Pancreas (tissue), 10 donors: ENCODE results near the gene BST1. TPM values are rescaled to one million over a fixed set of nuclear protein-coding genes. Genes with fewer than 3 reads are reported as not detected.

Experiments
- ATAC-seq, 4 donors: fragments of 200-7000 bp; cut with Tn5 transposase; one replicate each; pipeline versions ENCODE4 v1.8.0 to v1.9.1; 2020; ENCODE audit warnings: mild to moderate bottlenecking in 4 of 4, moderate library complexity in 4 of 4
- DNase-seq, 6 donors: peaks; one replicate each; pipeline ENCODE4 v3.0.0-alpha.2; 2020
- FAIRE-seq: peaks from 2 replicates; lab custom pipeline; 2012; peaks lifted over from hg19 to GRCh38; lab: Jason Lieb, UNC
- H3K27ac ChIP-seq, 4 donors: fragments of 200-600 bp; sonication (generic); 1 replicate in 3 of 4; 2 replicates in 1 of 4; pipeline versions ENCODE4 v1.5.0 to v1.8.0; 2020
- H3K27me3 ChIP-seq, 4 donors: fragments of 200-600 bp; one replicate each; pipeline ENCODE4 v1.8.0; 2021
- H3K36me3 ChIP-seq, 3 donors: fragments of 200-600 bp; sonication (generic) in 1 of 3; one replicate each; pipeline versions ENCODE4 v1.5.0 to v1.8.0; 2020 to 2021
- H3K4me1 ChIP-seq, 3 donors: fragments of 200-600 bp; one replicate each; pipeline ENCODE4 v1.8.0; 2021
- H3K4me3 ChIP-seq, 4 donors: fragments of 200-600 bp; sonication (generic) in 2 of 4; one replicate each; pipeline versions ENCODE4 v1.5.0 to v1.8.0; 2020 to 2021
- H3K9me3 ChIP-seq, 4 donors: fragments of 200-600 bp; one replicate each; pipeline ENCODE4 v1.8.0; 2021
- WGBS, 2 donors: extraction: QIAGEN DNeasy Blood & Tissue Kit; methylation state at CpG; one replicate each; pipeline ENCODE4 v1.1.7; 2013; 5-methylcytosine and 5-hydroxymethylcytosine counted together
- intact Hi-C, 3 donors: fragments of 100-400 bp; cut with DNase I; formaldehyde crosslinking; loops; one replicate each; pipeline versions ENCODE4 v1.11.1 to v1.14.2; 2022
- polyA plus RNA-seq, 2 donors: library from polyadenylated mRNA; stranded (reverse); fragments of 200-250 nt; gene quantifications; one replicate each; pipeline ENCODE4 v1.2.3, GENCODE V29; 2013
- total RNA-seq, 6 donors: library from RNA; stranded (reverse); fragmentation: NEBNext Ultra II Directional in 4 of 6; extraction: Animal tissue kit (Norgen Biotek cat#: 25700) in 4 of 6; gene quantifications; one replicate each; pipeline versions ENCODE4 v1.2.1 to v1.2.4, GENCODE V29; 2021 to 2023
- TF ChIP-seq, protein P1 (sequence below), 4 donors: fragments of 200-600 bp; sonication (generic) in 3 of 4; IDR thresholded peaks; one replicate each; pipeline versions ENCODE4 v1.5.0 to v1.8.0; 2021; ENCODE audit warnings: antibody characterized with exemption in 4 of 4
- donor health status: healthy with polysubstance abuse.
- donor health status: DM: no; HTN: no; CAD: no; lungs with moderate emphysema.
- donor health status: DM: no; HTN: no; CAD: no.
- donor health status: control.
- donor health status: control.
- donor health status: Bipolar disorder and iron deficiency.
- donor health status: DM: yes; HTN: yes; CAD: no.
- donor health status: DM: no; HTN: no; CAD: no.
- donor health status: DM: no; HTN: no; CAD: no.
- donor health status: DM: yes; HTN: yes; CAD: no.

The BST1 gene
- total and polyA plus RNA-seq, 8 donors = 0.24 to 2.8 (median 0.49) TPM

DNA sequence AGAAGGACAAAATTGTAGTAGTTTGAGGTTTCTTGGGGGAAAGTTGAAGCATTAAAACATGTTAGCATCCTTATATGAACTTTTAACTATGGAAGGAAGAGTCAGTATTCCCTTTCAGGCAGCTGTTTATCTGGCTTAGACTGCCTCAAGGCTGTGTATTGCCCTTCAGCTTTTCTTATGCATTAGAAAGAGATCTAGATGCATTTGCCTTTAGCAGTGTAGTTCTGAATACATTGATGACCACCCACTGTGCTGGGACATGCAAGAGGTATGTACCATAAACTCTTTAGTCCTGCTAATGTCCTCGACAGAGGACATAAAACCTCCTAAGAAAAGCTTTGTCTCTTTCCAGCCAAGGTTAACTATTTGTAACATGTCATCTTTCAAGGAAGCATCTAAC is 18.4 kb upstream of the BST1 start:
- 97 to 98% methylated on average over 1 of the region's 1 CpG for WGBS, 2 donors
- Histone ChIP-seq H3K9me3 (no peaks in the 10 kb centered on the region), H3K4me1 (peaks cover 6 to 21% (median 9%) of the 10 kb centered on the region in 3 donors), H3K4me3 (no peak overlapping the region), H3K27me3 (no peaks in the 10 kb centered on the region), H3K27ac (no peak overlapping the region), H3K36me3 (peaks cover 0 to 4% (median 0%) of the 10 kb centered on the region in 3 donors)
- no peak for FAIRE-seq
- TF ChIP-seq, protein P1, sequence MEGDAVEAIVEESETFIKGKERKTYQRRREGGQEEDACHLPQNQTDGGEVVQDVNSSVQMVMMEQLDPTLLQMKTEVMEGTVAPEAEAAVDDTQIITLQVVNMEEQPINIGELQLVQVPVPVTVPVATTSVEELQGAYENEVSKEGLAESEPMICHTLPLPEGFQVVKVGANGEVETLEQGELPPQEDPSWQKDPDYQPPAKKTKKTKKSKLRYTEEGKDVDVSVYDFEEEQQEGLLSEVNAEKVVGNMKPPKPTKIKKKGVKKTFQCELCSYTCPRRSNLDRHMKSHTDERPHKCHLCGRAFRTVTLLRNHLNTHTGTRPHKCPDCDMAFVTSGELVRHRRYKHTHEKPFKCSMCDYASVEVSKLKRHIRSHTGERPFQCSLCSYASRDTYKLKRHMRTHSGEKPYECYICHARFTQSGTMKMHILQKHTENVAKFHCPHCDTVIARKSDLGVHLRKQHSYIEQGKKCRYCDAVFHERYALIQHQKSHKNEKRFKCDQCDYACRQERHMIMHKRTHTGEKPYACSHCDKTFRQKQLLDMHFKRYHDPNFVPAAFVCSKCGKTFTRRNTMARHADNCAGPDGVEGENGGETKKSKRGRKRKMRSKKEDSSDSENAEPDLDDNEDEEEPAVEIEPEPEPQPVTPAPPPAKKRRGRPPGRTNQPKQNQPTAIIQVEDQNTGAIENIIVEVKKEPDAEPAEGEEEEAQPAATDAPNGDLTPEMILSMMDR (IDR thresholded peaks at IDR 0.05) = no peak
- ATAC-seq = no peak
- no peak for DNase-seq
- intact Hi-C loops = no loop called here

DNA sequence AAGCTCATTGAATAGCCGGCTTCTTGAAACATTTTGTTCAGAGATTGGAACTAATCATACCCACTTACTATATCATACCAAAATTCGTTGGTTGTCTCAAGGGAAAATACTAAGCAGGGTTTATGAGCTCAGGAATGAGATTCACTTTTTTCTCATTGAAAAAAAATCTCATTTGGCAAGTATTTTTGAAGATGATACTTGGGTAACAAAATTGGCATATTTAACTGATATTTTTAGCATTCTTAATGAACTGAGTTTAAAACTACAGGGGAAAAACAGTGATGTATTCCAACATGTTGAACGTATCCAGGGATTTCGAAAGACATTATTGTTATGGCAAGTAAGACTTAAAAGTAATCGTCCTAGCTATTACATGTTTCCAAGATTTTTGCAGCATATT is 14.8 kb upstream of the BST1 start:
- DNase-seq (no peak), ATAC-seq (no peak), FAIRE-seq (no peak)
- Histone ChIP-seq H3K27me3 (no peaks in the 10 kb centered on the region), H3K36me3 (peaks cover 0 to 4% (median 0%) of the 10 kb centered on the region in 3 donors), H3K4me3 (no peak overlapping the region), H3K4me1 (peaks cover 0 to 9% (median 7%) of the 10 kb centered on the region in 3 donors), H3K9me3 (no peaks in the 10 kb centered on the region), H3K27ac (no peak overlapping the region)
- intact Hi-C loops = no loop called here
- 87% methylated on average over 5 of the region's 5 CpGs for WGBS, 2 donors
- TF ChIP-seq, protein P1 (IDR thresholded peaks at IDR 0.05) = no peak

- Histone ChIP-seq H3K4me1 (no peaks in the 10 kb centered on the region), H3K27ac (peak overlapping the region in 2 of 4 donors; percentile 3 to 7), H3K9me3 (no peaks in the 10 kb centered on the region), H3K36me3 (peaks cover 0 to 4% (median 0%) of the 10 kb centered on the region in 3 donors), H3K4me3 (no peak overlapping the region), H3K27me3 (no peaks in the 10 kb centered on the region)
- DNase-seq = no peak
- ATAC-seq = peak in 2 of 4 donors; percentile 39 to 57
- no peak for FAIRE-seq
- TF ChIP-seq, protein P1 (IDR thresholded peaks at IDR 0.05) = no peak
- 94% methylated on average over 2 of the region's 2 CpGs for WGBS, 2 donors
- intact Hi-C loops = no loop called here
Observed at GRCh38 chr4:15689540-15689939, 13.3 kb upstream of the BST1 start.

DNA sequence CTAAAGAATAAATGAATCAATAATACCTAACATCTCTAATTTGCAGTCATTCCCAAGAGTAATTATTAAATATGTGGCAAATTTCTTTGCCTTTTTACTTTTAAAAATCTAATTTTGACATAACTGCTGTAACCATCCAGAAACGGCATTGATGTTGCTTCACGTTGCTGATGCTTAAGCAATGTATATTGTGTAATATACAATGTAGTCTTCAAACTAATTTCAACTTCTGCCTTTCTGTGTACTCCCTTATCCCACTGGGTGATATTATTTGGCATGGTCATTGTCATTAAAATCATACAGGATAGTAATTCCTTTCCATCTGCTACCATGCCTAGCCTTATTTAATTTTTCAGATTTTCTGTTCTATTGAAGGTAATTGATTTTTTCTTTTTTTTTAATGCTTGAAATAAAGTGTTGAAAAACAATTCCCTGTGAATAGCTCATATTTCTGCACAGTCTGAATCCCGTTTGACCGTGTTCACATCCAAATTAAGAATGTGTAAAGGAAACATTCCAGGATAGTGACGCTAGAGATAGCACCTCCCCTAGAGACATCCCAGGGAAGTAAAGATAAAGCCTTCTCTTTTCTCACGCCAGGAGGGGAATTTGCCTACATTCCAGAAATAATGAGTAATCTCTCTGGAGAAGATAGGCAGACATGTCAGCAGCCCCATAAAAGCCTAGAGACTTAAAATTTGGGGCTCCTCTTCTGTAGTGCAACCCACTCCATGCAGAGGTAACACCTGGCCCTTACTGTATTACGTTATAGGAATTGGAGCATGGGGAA is 12.7 kb upstream of the BST1 start:
- H3K4me1 ChIP-seq = no peaks in the 10 kb centered on the region
- intact Hi-C loops = no loop called here
- no peaks in the 10 kb centered on the region for H3K27me3 ChIP-seq
- 76 to 77% methylated on average over 7 of the region's 7 CpGs for WGBS, 2 donors
- H3K27ac ChIP-seq = peak overlapping the region in 1 of 4 donors; percentile 8
- DNase-seq (no peak), FAIRE-seq (no peak), ATAC-seq (peak in 3 of 4 donors; percentile 38 to 69 (median 56))
- no peak overlapping the region for H3K4me3 ChIP-seq
- H3K36me3 ChIP-seq = peaks cover 0 to 4% (median 0%) of the 10 kb centered on the region in 3 donors
- no peaks in the 10 kb centered on the region for H3K9me3 ChIP-seq
- TF ChIP-seq, protein P1 (IDR thresholded peaks at IDR 0.05) = no peak
